GM19351 (cell line): Measurements from ENCODE around the gene KLRF2.

ENCODE experiments used
- ATAC-seq: cut with Tn5 transposase; IDR thresholded peaks from one replicate; pipeline ENCODE4 v1.9.1; 2021; ENCODE audit warnings: mild to moderate bottlenecking, moderate library complexity; ENCODE audit not compliant: unreplicated experiment

Gene KLRF2

GRCh38 chr12:9883175-9883574 lies 1.9 kb downstream of the KLRF2 start:
- no peak for ATAC-seq

GRCh38 chr12:9888665-9889273 lies 7.5 kb downstream of the KLRF2 start:
- no peak for ATAC-seq

DNA sequence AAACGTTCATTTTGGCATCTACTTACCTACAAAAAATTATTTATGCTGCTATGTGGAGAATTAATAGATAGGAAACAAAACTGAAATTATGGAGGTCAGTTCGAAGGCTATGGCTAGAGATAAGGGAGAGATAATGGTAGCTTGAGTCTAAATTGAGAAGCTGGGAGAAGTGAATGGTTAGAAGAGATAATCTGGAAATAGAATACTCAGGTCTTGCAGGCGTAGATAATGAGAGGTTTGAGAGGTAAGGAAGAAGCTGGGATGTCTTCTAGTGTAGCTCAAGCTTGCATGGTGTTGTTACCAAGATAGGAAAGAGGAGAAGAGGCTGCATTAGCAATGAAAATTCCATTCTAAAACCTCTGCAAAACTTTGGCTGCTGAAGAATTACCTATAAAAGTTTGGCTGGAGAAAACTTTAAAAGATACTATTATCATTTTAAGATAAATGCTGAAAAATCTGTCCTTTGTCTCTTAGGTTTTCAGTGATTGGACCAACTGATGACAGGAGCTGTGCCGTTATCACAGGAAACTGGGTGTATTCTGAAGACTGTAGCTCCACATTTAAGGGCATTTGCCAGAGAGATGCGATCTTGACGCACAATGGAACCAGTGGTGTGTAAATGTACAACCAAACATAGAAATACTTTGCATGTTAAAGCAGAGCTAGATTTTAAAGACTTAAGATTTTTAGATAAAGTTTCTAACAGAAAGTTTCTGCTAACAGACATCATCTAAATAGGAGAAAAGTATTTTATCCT lies 14.1 kb downstream of the KLRF2 start:
- no peak for ATAC-seq

DNA sequence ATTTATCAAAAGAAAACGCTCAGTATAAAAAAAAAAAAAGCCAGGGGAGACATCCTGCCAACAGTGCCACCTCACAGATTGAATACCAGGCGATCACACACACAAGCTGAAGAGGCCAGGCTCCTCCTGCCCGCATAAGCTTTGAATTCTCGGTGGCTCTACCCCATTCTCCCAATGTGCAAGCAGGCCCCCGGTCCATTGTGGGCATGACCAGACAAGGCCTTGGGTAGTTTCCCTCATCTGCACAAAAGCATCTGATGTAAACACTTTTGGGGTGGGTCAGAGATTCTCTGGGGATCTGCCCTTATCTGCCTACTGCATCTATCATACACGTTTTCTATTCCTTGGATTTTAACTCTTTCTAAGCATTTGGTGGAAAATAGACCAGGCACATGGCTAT lies 16.2 kb downstream of the KLRF2 start:
- ATAC-seq, result no peak

DNA sequence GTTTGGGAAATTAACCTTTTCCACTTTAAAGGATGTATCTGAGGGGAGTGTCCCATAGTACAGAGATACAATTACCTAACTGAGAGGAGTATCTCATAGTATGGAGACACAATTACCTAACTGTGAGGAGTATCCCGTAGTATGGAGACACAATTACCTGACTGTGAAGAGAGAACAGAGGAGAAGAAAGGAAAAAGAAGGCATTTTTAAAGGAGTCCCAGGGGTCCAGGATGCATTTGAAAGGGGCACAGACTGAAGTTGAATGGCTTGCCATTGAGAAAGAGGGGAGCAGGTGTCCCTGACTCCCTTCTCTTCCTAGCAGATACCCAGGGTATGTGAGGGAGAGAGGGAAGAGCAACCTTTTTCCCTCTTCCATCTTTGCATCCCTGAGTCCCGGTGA lies 17.9 kb downstream of the KLRF2 start:
- ATAC-seq, result no peak

DNA sequence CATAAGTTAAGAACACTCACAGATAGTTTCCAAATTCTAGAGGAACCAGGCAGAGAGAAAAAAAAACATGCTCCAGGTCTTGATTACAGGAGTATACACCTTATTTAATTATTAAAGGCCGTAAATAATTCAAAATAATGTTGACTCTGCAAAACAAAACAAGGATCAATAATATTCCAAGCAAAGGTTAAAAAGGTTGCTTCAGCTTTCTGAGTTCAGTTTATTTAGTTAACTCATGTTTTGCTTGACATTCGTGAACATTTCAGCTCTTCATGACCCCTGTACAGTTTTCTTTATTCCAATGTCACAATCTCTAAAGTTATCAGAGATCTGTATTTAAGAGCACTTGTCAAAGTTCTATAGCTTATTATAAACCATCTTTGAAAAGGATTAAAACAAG lies 19.6 kb downstream of the KLRF2 start:
- no peak for ATAC-seq

- no peak for ATAC-seq
Measured at GRCh38 chr12:9902539-9903228, 21.4 kb downstream of the KLRF2 start.

GRCh38 chr12:9906873-9907272 lies 25.6 kb downstream of the KLRF2 start:
- ATAC-seq, result no peak

- no peak for ATAC-seq
Measured at GRCh38 chr12:9907769-9908168, 26.5 kb downstream of the KLRF2 start.

- ATAC-seq, result no peak
Measured at GRCh38 chr12:9908350-9908749, 27.1 kb downstream of the KLRF2 start.

DNA sequence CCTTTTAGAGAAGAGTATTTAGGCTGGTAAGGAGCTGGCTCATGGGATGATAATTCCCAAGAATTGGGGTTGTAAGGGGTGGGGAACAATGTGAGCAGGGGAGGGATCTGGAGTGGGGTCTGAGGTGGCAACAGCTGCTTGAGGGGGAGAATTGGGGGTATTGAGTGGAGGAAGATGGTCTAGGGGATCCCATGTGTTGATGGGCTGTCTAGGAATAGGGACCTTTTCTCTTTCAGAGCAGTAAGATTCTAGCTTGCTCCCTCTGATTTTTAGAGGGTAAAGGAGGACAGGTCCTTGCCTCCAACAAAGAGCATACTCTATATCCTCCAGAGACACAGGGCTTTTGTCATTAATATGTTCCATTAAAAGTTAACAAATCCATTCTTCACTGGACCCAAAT lies 28.4 kb downstream of the KLRF2 start:
- ATAC-seq, result no peak

- no peak for ATAC-seq
Measured at GRCh38 chr12:9910716-9911421, 29.6 kb downstream of the KLRF2 start.

DNA sequence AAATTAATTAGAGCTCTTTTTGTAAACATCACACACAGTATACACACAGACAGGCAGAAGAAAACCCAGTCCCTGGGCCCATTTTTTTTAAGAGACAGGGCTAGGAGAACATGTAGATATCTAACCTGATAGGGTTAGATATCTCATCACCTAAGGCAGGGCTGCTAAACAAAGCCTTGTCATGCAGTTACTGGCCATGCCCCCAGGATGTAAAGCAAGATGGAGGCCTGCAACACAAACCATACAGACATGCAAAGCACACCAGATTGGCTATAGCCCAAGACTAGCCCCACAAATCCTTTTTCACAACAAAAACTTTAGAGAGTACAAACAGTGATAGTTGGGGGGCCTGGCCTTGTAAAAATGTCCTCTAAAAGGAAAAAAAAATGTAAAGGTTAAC lies 30.4 kb downstream of the KLRF2 start:
- no peak for ATAC-seq

GRCh38 chr12:9919443-9919842 lies 38.2 kb downstream of the KLRF2 start:
- no peak for ATAC-seq

DNA sequence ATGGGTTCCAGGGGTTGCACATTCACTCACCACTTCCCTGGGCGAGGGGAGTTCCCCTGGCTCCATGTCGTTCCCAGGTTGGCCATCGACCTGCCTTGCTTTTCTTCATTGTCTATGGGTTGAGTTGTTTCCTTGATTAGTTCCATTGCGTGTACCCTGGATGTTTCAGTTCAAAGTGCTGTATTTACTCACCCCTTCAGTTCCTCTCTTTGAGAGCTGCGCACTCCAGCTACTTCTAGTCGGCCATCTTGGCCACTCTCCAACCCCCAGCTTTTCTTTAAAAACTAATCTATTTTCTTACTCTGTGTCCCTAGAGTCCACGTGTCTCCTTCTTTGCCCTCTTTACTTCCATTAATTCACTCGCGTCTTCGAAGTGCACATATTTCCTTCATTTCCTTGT lies 39.2 kb downstream of the KLRF2 start:
- ATAC-seq, result no peak

DNA sequence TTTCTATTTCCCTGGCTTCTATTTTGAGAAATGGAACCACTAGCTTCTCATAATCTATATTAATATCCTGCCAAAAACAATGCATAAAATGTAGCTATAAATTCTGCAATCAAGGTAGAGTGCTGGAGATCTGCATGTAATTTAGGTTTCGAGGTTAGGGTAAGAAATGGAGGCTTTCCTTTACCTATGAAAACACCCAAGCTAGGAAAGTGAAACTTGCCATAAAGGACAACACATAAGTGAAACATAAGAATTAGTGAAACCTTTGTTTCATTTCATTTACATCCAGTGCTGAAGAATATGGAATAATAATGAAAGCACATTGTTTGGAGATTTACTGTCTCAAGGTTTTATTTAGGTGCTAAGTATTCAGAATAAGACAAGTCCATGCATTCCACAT lies 41.1 kb downstream of the KLRF2 start:
- ATAC-seq, result no peak

- ATAC-seq, result no peak
Measured at GRCh38 chr12:9925705-9926393, 44.6 kb downstream of the KLRF2 start.

DNA sequence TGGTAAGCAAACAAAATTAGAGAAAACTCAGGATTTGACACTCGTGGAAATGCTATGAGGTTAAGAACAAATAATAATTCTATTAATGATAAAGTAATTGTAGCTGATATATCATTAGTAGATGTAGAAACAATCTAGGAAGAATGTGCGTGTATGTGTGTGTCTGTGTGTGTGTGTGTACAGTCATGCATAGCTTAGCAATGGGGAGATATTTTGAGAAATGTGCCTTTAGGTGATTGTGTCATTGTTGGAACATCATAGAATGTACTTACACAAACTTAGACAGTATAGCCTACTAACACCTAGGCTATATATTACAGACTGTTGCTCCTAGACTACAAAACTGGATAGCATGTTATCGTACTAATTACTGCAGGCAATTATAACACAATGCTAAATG lies 45.6 kb downstream of the KLRF2 start:
- no peak for ATAC-seq

- no peak for ATAC-seq
Measured at GRCh38 chr12:9928607-9929006, 47.3 kb downstream of the KLRF2 start.

GRCh38 chr12:9931245-9931644 lies 50.0 kb downstream of the KLRF2 start:
- no peak for ATAC-seq

GRCh38 chr12:9932270-9932669 lies 51.0 kb downstream of the KLRF2 start, which contains the start of gene CLEC2A:
Gene CLEC2A, minus strand, starts transcription at chr12:9932370. Its CDS starts 41 bp downstream, at chr12:9932329.
- no peak for ATAC-seq
